Measurements from ENCODE around the gene CNTNAP2. TPM values are rescaled to one million over a fixed set of nuclear protein-coding genes. Genes with fewer than 3 reads are reported as not detected.

The CNTNAP2 gene
- total and polyA plus RNA-seq, 2 of the 13 experiments (the other 11 are each of a cell fraction or from before 2014, with no cell fraction given) = 0.40 to 0.42 TPM

GRCh38 chr7:146736446-146737190 lies 620.0 kb downstream of the CNTNAP2 start (continued):
- TF ChIP-seq ZNF318 (CRISPR knock-in tag; IDR thresholded peaks at IDR 0.05) (no peak), ZNF33A (CRISPR knock-in tag; IDR thresholded peaks at IDR 0.05; ENCODE audit: borderline replicate concordance) (no peak), KLF13 (CRISPR knock-in tag; IDR thresholded peaks at IDR 0.05) (no peak), TIGD3 (CRISPR knock-in tag; IDR thresholded peaks at IDR 0.05; ENCODE audit: borderline replicate concordance) (no peak), ZFY (CRISPR knock-in tag; IDR thresholded peaks at IDR 0.05) (no peak), TP53 (CRISPR knock-in tag; conservative IDR thresholded peaks at IDR 0.05) (no peak)
